K562 (cell line): ENCODE results near the gene PLXND1. TPM values are rescaled to one million over a fixed set of nuclear protein-coding genes. Genes with fewer than 3 reads are reported as not detected.

Source experiments
- ATAC-seq: fragments of 200-7000 bp; cut with Tn5 transposase; 3 replicates; pipeline ENCODE4 v1.9.1; 2020; ENCODE audit warnings: moderate library complexity
- BruUV-seq: library from RNA; stranded (reverse); fragments of 400-500 nt; replicated peaks from 2 replicates; lab custom pipeline; 2021; lab: Mats Ljungman, UMichigan
- CTCF ChIA-PET: fragments of 300-600 bp; formaldehyde crosslinking; extraction: SDS; loops from one replicate; lab custom pipeline; 2021; ENCODE audit warnings: low intra/inter-chr PET ratio; lab: Yijun Ruan, JAX
- POLR2A ChIA-PET: fragments of 300-600, 350-650 bp; sonication (Branson Sonifier 250); formaldehyde crosslinking; extraction: SDS; loops from one replicate; lab custom pipeline; 2021; ENCODE audit warnings: antibody characterized with exemption, inconsistent platforms; lab: Yijun Ruan, JAX
- DNase-seq, 4 experiments: peaks; one replicate each; pipeline versions ENCODE4 v3.0.0 to v3.0.0-alpha.2; 2011 to 2018; ENCODE audit warnings: low spot score in 3 of 4, mixed read lengths in 3 of 4; ENCODE audit errors: extremely low read depth in 1 of 4
- FAIRE-seq: peaks from 2 replicates; lab custom pipeline; 2011; peaks lifted over from hg19 to GRCh38; lab: Jason Lieb, UNC
- H2AFZ ChIP-seq: 2 replicates; pipeline ENCODE4 v1.6.0; 2011; ENCODE audit warnings: low read depth, low read length, control low read depth, inconsistent platforms
- H3K27ac ChIP-seq: fragments of 200-600 bp; 3 replicates; pipeline ENCODE4 v1.8.0; 2011; ENCODE audit warnings: low read depth, mild to moderate bottlenecking, control low read depth, inconsistent platforms, low read length, moderate library complexity, mixed read lengths; ENCODE audit errors: extremely low read depth
- H3K27me3 ChIP-seq, 2 experiments: fragments of 300-600 bp in 1 of 2; 2 replicates in 1 of 2; 3 replicates in 1 of 2; pipeline versions ENCODE4 v1.6.0 to v1.8.0; 2011; ENCODE audit warnings: inconsistent platforms in 2 of 2, low read length in 2 of 2, mild to moderate bottlenecking in 1 of 2, mixed read lengths in 1 of 2, moderate library complexity in 1 of 2; ENCODE audit not compliant: control insufficient read depth in 2 of 2, insufficient read depth in 2 of 2
- H3K36me3 ChIP-seq: fragments of 300-600 bp; 3 replicates; pipeline ENCODE4 v1.8.0; 2011; ENCODE audit warnings: mild to moderate bottlenecking, low read length, inconsistent platforms; ENCODE audit not compliant: control insufficient read depth, insufficient read depth
- H3K4me1 ChIP-seq, 2 experiments: fragments of 200-600 bp in 1 of 2; replicated peaks in 1 of 2; 2 replicates in 1 of 2; 3 replicates in 1 of 2; pipeline versions ENCODE4 v1.5.1 to v1.8.0; 2011; ENCODE audit warnings: inconsistent platforms in 2 of 2, low read length in 2 of 2, mild to moderate bottlenecking in 1 of 2, mixed read lengths in 1 of 2, moderate library complexity in 1 of 2; ENCODE audit not compliant: control insufficient read depth in 2 of 2, insufficient read depth in 2 of 2
- H3K4me2 ChIP-seq: 2 replicates; pipeline ENCODE4 v1.6.1; 2011; ENCODE audit warnings: low read length, control low read depth, inconsistent platforms, mixed read lengths; ENCODE audit not compliant: insufficient read depth
- H3K4me3 ChIP-seq: fragments of 200-600 bp; sonication (generic), shearing (Covaris generic); 2 replicates; pipeline ENCODE4 v1.5.1; 2016; ENCODE audit warnings: control low read depth, inconsistent platforms
- H3K79me2 ChIP-seq: fragments of 200-600 bp; 3 replicates; pipeline ENCODE4 v1.8.0; 2011; ENCODE audit warnings: low read length, inconsistent platforms; ENCODE audit not compliant: control insufficient read depth, insufficient read depth
- H3K9ac ChIP-seq, 2 experiments: 2 replicates each; pipeline versions ENCODE4 v1.6.0 to v1.6.1; 2011; ENCODE audit warnings: low read depth in 2 of 2, low read length in 2 of 2, control low read depth in 1 of 2, inconsistent platforms in 1 of 2, mild to moderate bottlenecking in 1 of 2, mixed read lengths in 1 of 2; ENCODE audit not compliant: insufficient read depth in 1 of 2
- H3K9me1 ChIP-seq: one replicate; pipeline ENCODE4 v1.6.0; 2011; ENCODE audit warnings: inconsistent platforms, mild to moderate bottlenecking, low read length, moderate library complexity; ENCODE audit not compliant: control insufficient read depth, insufficient read depth
- H3K9me3 ChIP-seq: replicated peaks from 2 replicates; pipeline ENCODE4 v1.5.1; 2011; ENCODE audit warnings: low read depth, low read length, inconsistent platforms; ENCODE audit not compliant: control insufficient read depth, insufficient read depth
- H4K20me1 ChIP-seq: replicated peaks from 2 replicates; pipeline ENCODE4 v1.6.1; 2011; ENCODE audit warnings: low read length, inconsistent platforms, mixed read lengths; ENCODE audit not compliant: control insufficient read depth, insufficient read depth
- CBFA2T3 ChIP-seq: fragments of 450-650 bp; IDR thresholded peaks from 2 replicates; pipeline ENCODE4 v1.6.1; 2017
- HNRNPUL1 ChIP-seq: fragments of 200-400 bp; formaldehyde crosslinking; IDR thresholded peaks from 2 replicates; pipeline ENCODE4 v1.6.1; 2017; ENCODE audit warnings: low read length
- KDM2B ChIP-seq: fragments of 250-450 bp; sonication (Bioruptor Pico); IDR thresholded peaks from 2 replicates; pipeline ENCODE4 v1.8.0; 2021; ENCODE audit warnings: mild to moderate bottlenecking, moderate library complexity
- LEF1 ChIP-seq: fragments of 450-650 bp; IDR thresholded peaks from 2 replicates; pipeline ENCODE4 v1.6.1; 2016; ENCODE audit warnings: mild to moderate bottlenecking
- POLR2G ChIP-seq: fragments of 200-400 bp; formaldehyde crosslinking; IDR thresholded peaks from 2 replicates; pipeline ENCODE4 v1.6.1; 2017; ENCODE audit warnings: low read depth, mild to moderate bottlenecking, antibody characterized with exemption, low read length, moderate library complexity
- POLR3A ChIP-seq: IDR thresholded peaks from 2 replicates; pipeline ENCODE4 v1.6.1; 2011; ENCODE audit warnings: borderline replicate concordance, mild to moderate bottlenecking, moderate library complexity; ENCODE audit not compliant: insufficient read length, insufficient read depth; ENCODE audit errors: extremely low read depth
- RFX1 ChIP-seq: fragments of 450-650 bp; IDR thresholded peaks from 2 replicates; pipeline ENCODE4 v1.6.1; 2016; ENCODE audit warnings: mild to moderate bottlenecking, moderate library complexity
- SIX5 ChIP-seq, 2 experiments: IDR thresholded peaks; 2 replicates each; pipeline ENCODE4 v1.6.1; 2011; ENCODE audit warnings: low read length in 2 of 2, borderline replicate concordance in 1 of 2, low read depth in 1 of 2, mild to moderate bottlenecking in 1 of 2, moderate library complexity in 1 of 2; ENCODE audit not compliant: insufficient read depth in 1 of 2
- SMAD4 ChIP-seq: fragments of 250-450 bp; sonication (Bioruptor Pico); conservative IDR thresholded peaks from 2 replicates; pipeline ENCODE4 v1.8.0; 2021; ENCODE audit warnings: inconsistent platforms, mild to moderate bottlenecking, moderate library complexity
- TCF3 ChIP-seq: sonication (generic); formaldehyde crosslinking; IDR thresholded peaks from 2 replicates; pipeline ENCODE4 v1.4.0; 2020; ENCODE audit warnings: mild to moderate bottlenecking, missing genetic modification reagents
- TCF7 ChIP-seq: sonication (generic); IDR thresholded peaks from 2 replicates; pipeline ENCODE4 v1.6.1; 2016; ENCODE audit warnings: antibody characterized with exemption, borderline replicate concordance
- ZKSCAN8 ChIP-seq: fragments of 200-800 bp; sonication (Bioruptor generic); IDR thresholded peaks from 2 replicates; pipeline ENCODE4 v1.6.1; 2016; ENCODE audit warnings: missing genetic modification characterization, missing compliant biosample characterization
- ZSCAN29 ChIP-seq: fragments of 450-650 bp; IDR thresholded peaks from 2 replicates; pipeline ENCODE4 v1.6.1; 2017
- WGBS: fragments of 100-300 bp; shearing (Covaris generic); methylation state at CpG from one replicate; pipeline ENCODE4 v1.1.6; 2016; ENCODE audit warnings: low coverage, mixed read lengths; ENCODE audit not compliant: insufficient coverage; ENCODE audit errors: missing lambda C conversion rate; 5-methylcytosine and 5-hydroxymethylcytosine counted together
- in situ Hi-C: fragments of 300-500 bp; cut with MboI; formaldehyde crosslinking; loops from 4 replicates; pipeline ENCODE4 v1.15.0; 2018; ENCODE audit warnings: inconsistent platforms, mixed read lengths
- intact Hi-C: fragments of 100-400 bp; cut with micrococcal nuclease; formaldehyde crosslinking; loops from 2 replicates; pipeline ENCODE4 v1.14.2; 2022
- polyA plus RNA-seq, 8 experiments: library from polyadenylated mRNA; depleted of rRNA in 4 of 8; stranded (reverse) in 5 of 8; unstranded in 3 of 8; fragments of >200 nt; fragmentation: Nextera tagmentation in 2 of 8; fragmentation: Illumina TruSeq in 1 of 8; extraction: Ambion mirVana in 2 of 8; extraction: Trizol in 1 of 8; gene quantifications; 2 replicates each; pipeline versions ENCODE4 v1.2.1 to v1.2.3, GENCODE V29; 2011 to 2014; ENCODE audit warnings: inconsistent platforms in 1 of 8, missing spikeins in 1 of 8
- total RNA-seq, 7 experiments: library from RNA; depleted of rRNA in 6 of 7; stranded (reverse); fragments of >200 nt in 6 of 7; fragmentation: Illumina TruSeq in 2 of 7; extraction: Trizol in 2 of 7; gene quantifications; 2 replicates each; pipeline versions ENCODE4 v1.2.1 to v1.2.3, GENCODE V29; 2011 to 2021; ENCODE audit warnings: low replicate concordance in 1 of 7
- TF ChIP-seq, protein P1 (sequence below), 2 experiments: fragments of 450-650 bp; IDR thresholded peaks; 2 replicates each; pipeline ENCODE4 v1.6.1; 2018; ENCODE audit warnings: mild to moderate bottlenecking in 2 of 2, low read depth in 1 of 2; ENCODE audit not compliant: partially characterized antibody in 2 of 2

The PLXND1 gene
- total and polyA plus RNA-seq, 9 of the 15 experiments (the other 6 are each of a cell fraction or from before 2014, with no cell fraction given) = 0.34 to 28.8 (median 14.0) TPM

DNA sequence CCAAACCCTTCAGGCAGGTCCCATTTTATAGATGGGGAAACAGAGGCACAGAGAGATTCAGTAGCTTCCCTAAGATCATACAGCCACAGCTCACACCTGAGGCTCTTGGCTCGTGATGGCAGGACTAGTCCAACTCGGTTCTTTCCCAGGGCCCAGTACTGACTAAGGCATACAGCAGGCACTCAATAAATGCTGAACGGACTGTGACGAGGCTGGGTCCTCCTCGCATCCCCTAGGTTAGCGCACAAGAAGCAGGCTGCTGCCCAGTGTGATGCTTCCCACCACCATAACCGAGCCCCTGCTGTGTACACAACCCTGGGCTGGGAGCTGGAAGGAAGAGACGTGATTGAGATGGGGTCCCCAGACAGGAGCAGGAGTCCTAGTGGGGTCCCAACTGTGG, 24.9 kb downstream of the PLXND1 start:
- POLR2A ChIA-PET = no interaction called here
- H3K9me1 ChIP-seq = no peaks in the 10 kb centered on the region
- H2AFZ ChIP-seq = no peak overlapping the region
- CTCF ChIA-PET = no interaction called here
- H4K20me1 ChIP-seq = no peaks in the 10 kb centered on the region
- WGBS = 82% methylated on average over 8 of the region's 8 CpGs
- no peak overlapping the region for H3K4me2 ChIP-seq
- intact Hi-C loops (no loop called here), in situ Hi-C loops (no loop called here)
- ATAC-seq (no peak), FAIRE-seq (no peak)
- no peaks in the 10 kb centered on the region; the same call in 2 of the 3 replicates for H3K79me2 ChIP-seq
- H3K27me3 ChIP-seq = no peaks in the 10 kb centered on the region
- BruUV-seq = no TSS peak
- H3K4me1 ChIP-seq = peaks cover 17 to 56% of the 10 kb centered on the region in 2 experiments; a peak in 4 of 5 replicates
- H3K9ac ChIP-seq = no peak overlapping the region
- no peak overlapping the region for H3K27ac ChIP-seq
- TF ChIP-seq POLR3A (no peak), ZKSCAN8 (CRISPR knock-in tag) (peak; percentile 84)
- TF ChIP-seq, all 486 proteins: peak for 1
- H3K4me3 ChIP-seq = no peak overlapping the region
- DNase-seq = no peak
- H3K36me3 ChIP-seq = peaks cover 24% of the 10 kb centered on the region; the same call in 2 of the 3 replicates
- H3K9me3 ChIP-seq = no peaks in the 10 kb centered on the region

DNA sequence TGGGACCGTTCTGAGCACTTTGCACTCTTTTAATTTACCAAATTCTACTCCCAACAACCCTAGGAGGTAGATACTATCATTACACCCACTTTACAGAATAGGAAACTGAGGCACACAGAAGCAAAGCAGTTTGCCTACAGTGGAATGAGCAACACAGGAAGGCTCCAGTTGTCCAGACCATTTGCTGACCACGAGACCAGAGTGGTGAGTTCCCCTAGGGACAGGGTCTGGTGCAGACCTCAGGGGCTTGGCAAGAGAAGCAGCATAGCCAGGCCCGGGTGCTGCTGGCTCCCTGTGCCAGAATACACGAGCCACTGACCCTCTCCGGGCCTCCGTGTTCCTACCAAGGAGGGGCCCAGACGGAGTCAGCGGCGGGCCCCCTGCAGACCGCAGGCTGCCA, 26.5 kb downstream of the PLXND1 start:
- Histone ChIP-seq H3K79me2 (no peaks in the 10 kb centered on the region), H3K4me3 (no peak overlapping the region), H3K9ac (no peak overlapping the region), H2AFZ (no peak overlapping the region), H3K9me1 (no peaks in the 10 kb centered on the region), H4K20me1 (no peaks in the 10 kb centered on the region), H3K27me3 (no peaks in the 10 kb centered on the region), H3K36me3 (peaks cover 16% of the 10 kb centered on the region; the same call in 2 of the 3 replicates), H3K4me2 (no peak overlapping the region), H3K9me3 (no peaks in the 10 kb centered on the region), H3K27ac (no peak overlapping the region), H3K4me1 (peaks cover 9 to 45% of the 10 kb centered on the region in 2 experiments; a peak in 4 of 5 replicates)
- DNase-seq (no peak), ATAC-seq (no peak), FAIRE-seq (no peak)
- 85% methylated on average over 10 of the region's 10 CpGs for WGBS
- in situ Hi-C loops = no loop called here
- intact Hi-C loops = no loop called here
- ChIA-PET CTCF (no interaction called here), POLR2A (no interaction called here)
- BruUV-seq = no TSS peak
- TF ChIP-seq, protein P1, sequence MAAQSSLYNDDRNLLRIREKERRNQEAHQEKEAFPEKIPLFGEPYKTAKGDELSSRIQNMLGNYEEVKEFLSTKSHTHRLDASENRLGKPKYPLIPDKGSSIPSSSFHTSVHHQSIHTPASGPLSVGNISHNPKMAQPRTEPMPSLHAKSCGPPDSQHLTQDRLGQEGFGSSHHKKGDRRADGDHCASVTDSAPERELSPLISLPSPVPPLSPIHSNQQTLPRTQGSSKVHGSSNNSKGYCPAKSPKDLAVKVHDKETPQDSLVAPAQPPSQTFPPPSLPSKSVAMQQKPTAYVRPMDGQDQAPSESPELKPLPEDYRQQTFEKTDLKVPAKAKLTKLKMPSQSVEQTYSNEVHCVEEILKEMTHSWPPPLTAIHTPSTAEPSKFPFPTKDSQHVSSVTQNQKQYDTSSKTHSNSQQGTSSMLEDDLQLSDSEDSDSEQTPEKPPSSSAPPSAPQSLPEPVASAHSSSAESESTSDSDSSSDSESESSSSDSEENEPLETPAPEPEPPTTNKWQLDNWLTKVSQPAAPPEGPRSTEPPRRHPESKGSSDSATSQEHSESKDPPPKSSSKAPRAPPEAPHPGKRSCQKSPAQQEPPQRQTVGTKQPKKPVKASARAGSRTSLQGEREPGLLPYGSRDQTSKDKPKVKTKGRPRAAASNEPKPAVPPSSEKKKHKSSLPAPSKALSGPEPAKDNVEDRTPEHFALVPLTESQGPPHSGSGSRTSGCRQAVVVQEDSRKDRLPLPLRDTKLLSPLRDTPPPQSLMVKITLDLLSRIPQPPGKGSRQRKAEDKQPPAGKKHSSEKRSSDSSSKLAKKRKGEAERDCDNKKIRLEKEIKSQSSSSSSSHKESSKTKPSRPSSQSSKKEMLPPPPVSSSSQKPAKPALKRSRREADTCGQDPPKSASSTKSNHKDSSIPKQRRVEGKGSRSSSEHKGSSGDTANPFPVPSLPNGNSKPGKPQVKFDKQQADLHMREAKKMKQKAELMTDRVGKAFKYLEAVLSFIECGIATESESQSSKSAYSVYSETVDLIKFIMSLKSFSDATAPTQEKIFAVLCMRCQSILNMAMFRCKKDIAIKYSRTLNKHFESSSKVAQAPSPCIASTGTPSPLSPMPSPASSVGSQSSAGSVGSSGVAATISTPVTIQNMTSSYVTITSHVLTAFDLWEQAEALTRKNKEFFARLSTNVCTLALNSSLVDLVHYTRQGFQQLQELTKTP (IDR thresholded peaks at IDR 0.05; ENCODE audit: low read depth in 1 of 2, partially characterized antibody in 2 of 2) = no peak
- TF ChIP-seq RFX1 (no peak), SMAD4 (CRISPR knock-in tag) (no peak), ZSCAN29 (no peak), POLR2G (no peak), KDM2B (CRISPR knock-in tag) (no peak), CBFA2T3 (no peak), HNRNPUL1 (no peak), TCF3 (no peak), SIX5 (IDR thresholded peaks at IDR 0.05; ENCODE audit: borderline replicate concordance in 1 of 2, insufficient read depth in 1 of 2, low read depth in 1 of 2, low read length in 2 of 2) (no peak), LEF1 (no peak), TCF7 (no peak)
